HG03457 (cell line): ENCODE measurements around the gene CELF5.

Experiments used
- ATAC-seq: cut with Tn5 transposase; IDR thresholded peaks from one replicate; pipeline ENCODE4 v1.9.1; 2021; ENCODE audit warnings: moderate number of reproducible peaks; ENCODE audit not compliant: unreplicated experiment

Gene CELF5

GRCh38 chr19:3236272-3236671 lies 11.8 kb downstream of the CELF5 start:
- no peak for ATAC-seq

- ATAC-seq, result no peak
Measured at GRCh38 chr19:3238066-3238561, 13.7 kb downstream of the CELF5 start.

GRCh38 chr19:3239367-3239766 lies 14.9 kb downstream of the CELF5 start:
- ATAC-seq, result no peak

- no peak for ATAC-seq
Measured at GRCh38 chr19:3243819-3244700, 19.6 kb downstream of the CELF5 start.

- no peak for ATAC-seq
Measured at GRCh38 chr19:3245050-3245449, 20.6 kb downstream of the CELF5 start.

GRCh38 chr19:3248728-3249326 lies 24.4 kb downstream of the CELF5 start:
- no peak for ATAC-seq

GRCh38 chr19:3249408-3249807 lies 24.9 kb downstream of the CELF5 start:
- ATAC-seq, result no peak

GRCh38 chr19:3250675-3251074 lies 26.2 kb downstream of the CELF5 start:
- ATAC-seq, result no peak

GRCh38 chr19:3251229-3251628 lies 26.8 kb downstream of the CELF5 start:
- no peak for ATAC-seq

- no peak for ATAC-seq
Measured at GRCh38 chr19:3252650-3253049, 28.2 kb downstream of the CELF5 start.

GRCh38 chr19:3253270-3253669 lies 28.8 kb downstream of the CELF5 start:
- ATAC-seq, result no peak

- ATAC-seq, result no peak
Measured at GRCh38 chr19:3254520-3254919, 30.1 kb downstream of the CELF5 start.

GRCh38 chr19:3257071-3257470 lies 32.6 kb downstream of the CELF5 start:
- ATAC-seq, result no peak

GRCh38 chr19:3262362-3262761 lies 37.9 kb downstream of the CELF5 start:
- ATAC-seq, result no peak

- ATAC-seq, result no peak
Measured at GRCh38 chr19:3263866-3264265, 39.4 kb downstream of the CELF5 start.

GRCh38 chr19:3265432-3265831 lies 41.0 kb downstream of the CELF5 start:
- no peak for ATAC-seq

GRCh38 chr19:3266092-3266693 lies 41.7 kb downstream of the CELF5 start:
- no peak for ATAC-seq

- no peak for ATAC-seq
Measured at GRCh38 chr19:3266792-3267514, 42.5 kb downstream of the CELF5 start.

GRCh38 chr19:3268326-3268725 lies 43.9 kb downstream of the CELF5 start:
- ATAC-seq, result no peak

GRCh38 chr19:3268763-3269162 lies 44.3 kb downstream of the CELF5 start:
- ATAC-seq, result no peak
